H9 (cell line): ENCODE results near the gene TTLL13. TPM values are rescaled to one million over a fixed set of nuclear protein-coding genes. Genes with fewer than 3 reads are reported as not detected.

Experiments
- DNase-seq: peaks from one replicate; pipeline ENCODE4 v3.0.0-alpha.2; 2017
- H2AFZ ChIP-seq: one replicate; pipeline ENCODE4 v1.6.1; 2013; ENCODE audit warnings: mild to moderate bottlenecking, low read length, control low read depth, moderate library complexity
- H2AK5ac ChIP-seq: 2 replicates; pipeline ENCODE4 v1.6.1; 2013; ENCODE audit warnings: low read length, control low read depth, mixed read lengths; ENCODE audit not compliant: insufficient read length
- H2BK120ac ChIP-seq: one replicate; pipeline ENCODE4 v1.6.1; 2013; ENCODE audit warnings: low read depth, mild to moderate bottlenecking, low read length, control low read depth, inconsistent platforms; ENCODE audit not compliant: poor library complexity, severe bottlenecking
- H2BK12ac ChIP-seq: 2 replicates; pipeline ENCODE4 v1.6.1; 2013; ENCODE audit warnings: low read length, control low read depth, mixed read lengths, low read depth; ENCODE audit not compliant: insufficient read length
- H2BK15ac ChIP-seq: 2 replicates; pipeline ENCODE4 v1.6.1; 2013; ENCODE audit warnings: low read depth, low read length, control low read depth
- H2BK20ac ChIP-seq: one replicate; pipeline ENCODE4 v1.6.1; 2013; ENCODE audit warnings: low read depth, mild to moderate bottlenecking, low read length, control low read depth, inconsistent platforms; ENCODE audit not compliant: poor library complexity, severe bottlenecking
- H2BK5ac ChIP-seq: 2 replicates; pipeline ENCODE4 v1.6.1; 2013; ENCODE audit warnings: low read length, control low read depth, mixed read lengths; ENCODE audit not compliant: insufficient read length
- H3K14ac ChIP-seq: 2 replicates; pipeline ENCODE4 v1.6.1; 2013; ENCODE audit warnings: low read length, control low read depth; ENCODE audit not compliant: insufficient read depth
- H3K18ac ChIP-seq: 2 replicates; pipeline ENCODE4 v1.6.1; 2013; ENCODE audit warnings: low read depth, mild to moderate bottlenecking, mixed read lengths, low read length, control low read depth; ENCODE audit not compliant: insufficient read length
- H3K23ac ChIP-seq: 2 replicates; pipeline ENCODE4 v1.6.1; 2013; ENCODE audit warnings: low read length, control low read depth, mixed read lengths, low read depth; ENCODE audit not compliant: insufficient read length
- H3K23me2 ChIP-seq: 2 replicates; pipeline ENCODE4 v1.6.1; 2013; ENCODE audit warnings: low read depth, mild to moderate bottlenecking, mixed read lengths, low read length, control low read depth; ENCODE audit not compliant: insufficient read length, poor library complexity, severe bottlenecking
- H3K27ac ChIP-seq: 2 replicates; pipeline ENCODE4 v1.5.1; 2013; ENCODE audit warnings: low read length, control low read depth, mixed read lengths, low read depth; ENCODE audit not compliant: insufficient read length
- H3K27me3 ChIP-seq: 2 replicates; pipeline ENCODE4 v1.6.1; 2013; ENCODE audit warnings: low read length, control low read depth, inconsistent platforms; ENCODE audit not compliant: insufficient read depth
- H3K4ac ChIP-seq: 2 replicates; pipeline ENCODE4 v1.6.1; 2013; ENCODE audit warnings: low read depth, mild to moderate bottlenecking, control low read depth, inconsistent platforms, low read length, moderate library complexity
- H3K4me1 ChIP-seq: 2 replicates; pipeline ENCODE4 v1.6.1; 2013; ENCODE audit warnings: low read length, control low read depth, inconsistent platforms; ENCODE audit not compliant: insufficient read depth
- H3K4me2 ChIP-seq: 2 replicates; pipeline ENCODE4 v1.6.1; 2013; ENCODE audit warnings: low read length, control low read depth, mixed read lengths; ENCODE audit not compliant: insufficient read length, insufficient read depth
- H3K56ac ChIP-seq: 2 replicates; pipeline ENCODE4 v1.6.1; 2013; ENCODE audit warnings: low read depth, mild to moderate bottlenecking, mixed read lengths, low read length, control low read depth; ENCODE audit not compliant: insufficient read length
- H3K79me1 ChIP-seq: 2 replicates; pipeline ENCODE4 v1.6.1; 2013; ENCODE audit warnings: low read depth, mild to moderate bottlenecking, moderate library complexity, low read length, control low read depth, inconsistent platforms; ENCODE audit not compliant: insufficient read depth, poor library complexity, severe bottlenecking
- H3K79me2 ChIP-seq: 2 replicates; pipeline ENCODE4 v1.6.1; 2013; ENCODE audit warnings: low read length, control low read depth, inconsistent platforms; ENCODE audit not compliant: insufficient read depth
- H3K9ac ChIP-seq: 2 replicates; pipeline ENCODE4 v1.6.1; 2013; ENCODE audit warnings: low read length, control low read depth, mixed read lengths; ENCODE audit not compliant: insufficient read length; ENCODE audit errors: extremely low read depth
- H3K9me3 ChIP-seq: one replicate; pipeline ENCODE4 v1.6.1; 2013; ENCODE audit warnings: low read depth, low read length, inconsistent platforms; ENCODE audit not compliant: control insufficient read depth
- H3T11ph ChIP-seq: one replicate; pipeline ENCODE4 v1.6.1; 2013; ENCODE audit warnings: mild to moderate bottlenecking, low read length, control low read depth, inconsistent platforms
- H4K20me1 ChIP-seq: one replicate; pipeline ENCODE4 v1.6.1; 2013; ENCODE audit not compliant: control insufficient read depth, insufficient read length, insufficient read depth
- H4K5ac ChIP-seq: 2 replicates; pipeline ENCODE4 v1.6.1; 2013; ENCODE audit warnings: low read depth, mild to moderate bottlenecking, mixed read lengths, low read length, control low read depth; ENCODE audit not compliant: insufficient read length
- H4K8ac ChIP-seq: replicated peaks from 2 replicates; pipeline ENCODE4 v1.6.1; 2013; ENCODE audit warnings: low read length, control low read depth, mixed read lengths, low read depth; ENCODE audit not compliant: insufficient read length
- H4K91ac ChIP-seq: 2 replicates; pipeline ENCODE4 v1.6.1; 2013; ENCODE audit warnings: low read depth, mild to moderate bottlenecking, moderate library complexity, mixed read lengths, low read length, control low read depth; ENCODE audit not compliant: insufficient read length
- H3K27ac Mint-ChIP-seq, 3 experiments: 2 replicates in 2 of 3; 3 replicates in 1 of 3; pipeline ENCODE4 v1.8.0; 2020 to 2021; ENCODE audit warnings: mixed read lengths in 3 of 3, mild to moderate bottlenecking in 1 of 3, moderate library complexity in 1 of 3
- H3K27me3 Mint-ChIP-seq: 2 replicates; pipeline ENCODE4 v1.8.0; 2021; ENCODE audit warnings: low read depth, mild to moderate bottlenecking, moderate library complexity, mixed read lengths
- H3K36me3 Mint-ChIP-seq, 3 experiments: 2 replicates in 2 of 3; 3 replicates in 1 of 3; pipeline ENCODE4 v1.8.0; 2020 to 2021; ENCODE audit warnings: low read depth in 3 of 3, mixed read lengths in 3 of 3; ENCODE audit not compliant: insufficient read depth in 1 of 3
- H3K4me1 Mint-ChIP-seq, 2 experiments: 2 replicates each; pipeline ENCODE4 v1.8.0; 2020; ENCODE audit warnings: mixed read lengths in 2 of 2
- H3K4me3 Mint-ChIP-seq, 2 experiments: 2 replicates in 1 of 2; 3 replicates in 1 of 2; pipeline ENCODE4 v1.8.0; 2020 to 2021; ENCODE audit warnings: mild to moderate bottlenecking in 2 of 2, mixed read lengths in 2 of 2, moderate library complexity in 1 of 2
- H3K9me3 Mint-ChIP-seq, 2 experiments: 2 replicates in 1 of 2; 3 replicates in 1 of 2; pipeline ENCODE4 v1.8.0; 2020; ENCODE audit warnings: mild to moderate bottlenecking in 2 of 2, mixed read lengths in 2 of 2, moderate library complexity in 1 of 2
- WGBS: extraction: QIAGEN DNeasy Blood & Tissue Kit; methylation state at CpG from one replicate; pipeline ENCODE4 v1.1.7; 2013; ENCODE audit warnings: missing lambda C conversion rate, low lambda C conversion rate, mixed read lengths; ENCODE audit not compliant: insufficient read length; ENCODE audit errors: extremely low coverage; 5-methylcytosine and 5-hydroxymethylcytosine counted together
- total RNA-seq: library from RNA; stranded (reverse); gene quantifications from 2 replicates; pipeline ENCODE4 v1.2.1, GENCODE V29; 2021
- TF ChIP-seq, protein P1 (sequence below): fragments of 200-600 bp; sonication (generic); conservative IDR thresholded peaks from 3 replicates; pipeline ENCODE4 v1.8.0; 2021; ENCODE audit warnings: antibody characterized with exemption, mild to moderate bottlenecking

Gene TTLL13
- total RNA-seq, 1 experiment from 2014 or later: not detected

GRCh38 chr15:90213818-90214204, 35.5 kb upstream of the TTLL13 start:
- H3K79me2 ChIP-seq: no peaks in the 10 kb centered on the region; the same call in 1 of the 2 replicates
- H3K27ac Mint-ChIP-seq: peak overlapping the region in 2 of 3 experiments; percentile 38 to 88; a peak in 4 of 7 replicates

More at GRCh38 chr15:90213818-90214204, 35.5 kb upstream of the TTLL13 start:
- peaks cover 9 to 11% of the 10 kb centered on the region in 2 experiments for H3K4me1 Mint-ChIP-seq
- Histone ChIP-seq H4K20me1 (no peaks in the 10 kb centered on the region), H3K14ac (no peak overlapping the region), H3K23me2 (peaks cover 4% of the 10 kb centered on the region), H2AFZ (no peak overlapping the region), H3K56ac (no peak overlapping the region), H3K18ac (no peak overlapping the region), H3K9me3 (no peaks in the 10 kb centered on the region), H2BK20ac (no peak overlapping the region), H3K27me3 (no peaks in the 10 kb centered on the region), H3K23ac (no peak overlapping the region), H3K4me1 (no peaks in the 10 kb centered on the region), H4K8ac (no peak overlapping the region), H3T11ph (no peak overlapping the region), H4K5ac (no peak overlapping the region), H3K9ac (no peak overlapping the region), H2BK15ac (no peak overlapping the region), H2BK12ac (no peak overlapping the region), H2AK5ac (no peak overlapping the region), H2BK5ac (no peak overlapping the region), H3K79me1 (no peaks in the 10 kb centered on the region), H3K27ac (no peak overlapping the region), H3K4me2 (no peak overlapping the region), H3K4ac (no peak overlapping the region), H4K91ac (no peak overlapping the region), H2BK120ac (no peak overlapping the region)
- peaks cover 6 to 19% (median 13%) of the 10 kb centered on the region in 3 experiments; a peak in 5 of 7 replicates for H3K36me3 Mint-ChIP-seq
- no peaks in the 10 kb centered on the region for H3K9me3 Mint-ChIP-seq
- no CpG with 5 or more reads among the region's 11 CpGs for WGBS
- no peak for DNase-seq
- TF ChIP-seq, protein P1, sequence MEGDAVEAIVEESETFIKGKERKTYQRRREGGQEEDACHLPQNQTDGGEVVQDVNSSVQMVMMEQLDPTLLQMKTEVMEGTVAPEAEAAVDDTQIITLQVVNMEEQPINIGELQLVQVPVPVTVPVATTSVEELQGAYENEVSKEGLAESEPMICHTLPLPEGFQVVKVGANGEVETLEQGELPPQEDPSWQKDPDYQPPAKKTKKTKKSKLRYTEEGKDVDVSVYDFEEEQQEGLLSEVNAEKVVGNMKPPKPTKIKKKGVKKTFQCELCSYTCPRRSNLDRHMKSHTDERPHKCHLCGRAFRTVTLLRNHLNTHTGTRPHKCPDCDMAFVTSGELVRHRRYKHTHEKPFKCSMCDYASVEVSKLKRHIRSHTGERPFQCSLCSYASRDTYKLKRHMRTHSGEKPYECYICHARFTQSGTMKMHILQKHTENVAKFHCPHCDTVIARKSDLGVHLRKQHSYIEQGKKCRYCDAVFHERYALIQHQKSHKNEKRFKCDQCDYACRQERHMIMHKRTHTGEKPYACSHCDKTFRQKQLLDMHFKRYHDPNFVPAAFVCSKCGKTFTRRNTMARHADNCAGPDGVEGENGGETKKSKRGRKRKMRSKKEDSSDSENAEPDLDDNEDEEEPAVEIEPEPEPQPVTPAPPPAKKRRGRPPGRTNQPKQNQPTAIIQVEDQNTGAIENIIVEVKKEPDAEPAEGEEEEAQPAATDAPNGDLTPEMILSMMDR: no peak
- no peaks in the 10 kb centered on the region for H3K27me3 Mint-ChIP-seq
- H3K4me3 Mint-ChIP-seq: no peak overlapping the region
